ENCODE results near the gene GLI3.

GLI3 gene

DNA sequence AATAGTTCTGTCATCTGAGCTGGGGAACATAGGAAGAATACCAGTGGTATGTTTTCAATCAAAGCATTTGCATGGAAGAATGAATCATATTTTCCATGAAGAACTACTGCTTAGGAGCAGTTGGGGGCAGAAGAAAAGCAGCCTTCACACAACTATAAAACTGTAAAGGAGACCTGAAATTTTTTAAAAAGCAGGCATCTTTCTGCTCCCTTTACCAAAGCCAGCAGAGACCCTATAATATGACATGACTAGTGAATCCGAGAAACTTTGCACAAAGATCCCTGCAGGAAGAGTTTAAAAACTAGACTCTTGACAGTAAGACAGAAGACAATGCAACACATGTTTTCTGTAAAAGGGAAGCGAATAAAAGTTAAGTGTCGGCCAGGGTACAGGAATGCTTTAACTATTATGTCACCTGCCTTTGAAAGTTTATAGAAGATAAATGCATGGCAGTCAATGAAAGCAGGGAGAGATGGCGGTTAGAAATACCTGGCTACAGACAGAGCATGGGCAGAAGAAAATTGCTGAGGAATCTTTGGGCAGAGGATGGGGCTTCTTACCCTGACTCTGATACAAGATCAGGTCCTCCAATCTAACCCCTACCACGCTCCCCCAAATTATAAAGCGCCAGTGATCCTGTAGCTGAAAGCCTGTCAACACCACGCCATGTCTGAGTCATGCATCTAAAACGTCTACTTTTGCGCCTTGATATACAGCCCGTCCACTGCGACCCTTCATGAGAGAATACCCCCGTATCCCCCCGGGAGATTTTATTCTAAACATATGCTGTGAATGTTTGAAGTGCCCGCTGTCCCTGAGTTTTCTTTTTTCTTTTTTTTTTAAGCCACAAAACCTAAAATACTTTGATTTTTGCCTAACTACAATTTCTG lies 93.1 kb downstream of the GLI3 start:
- DNase-seq (ENCODE audit: low spot score) = no peak

DNA sequence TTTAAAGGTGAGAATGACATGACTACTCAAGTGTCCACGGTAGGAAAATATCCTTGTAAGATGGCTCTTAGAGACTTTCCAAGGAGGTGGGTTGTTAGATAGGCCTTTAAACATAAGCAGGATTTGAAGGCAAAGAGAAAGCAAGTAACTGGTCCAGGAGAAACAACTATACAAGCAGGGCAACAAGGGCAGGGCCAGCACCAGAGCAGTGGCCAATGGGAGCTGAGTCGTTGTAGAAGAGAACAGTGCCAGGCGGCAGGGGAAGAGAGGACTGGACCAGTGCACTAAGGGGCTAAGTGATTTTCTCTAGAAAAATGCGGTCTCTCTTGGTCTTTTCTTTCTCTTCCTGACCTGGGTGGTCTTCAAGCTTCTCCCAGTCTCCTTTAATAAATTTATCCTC lies 94.9 kb downstream of the GLI3 start:
- DNase-seq (ENCODE audit: low spot score) = no peak

DNA sequence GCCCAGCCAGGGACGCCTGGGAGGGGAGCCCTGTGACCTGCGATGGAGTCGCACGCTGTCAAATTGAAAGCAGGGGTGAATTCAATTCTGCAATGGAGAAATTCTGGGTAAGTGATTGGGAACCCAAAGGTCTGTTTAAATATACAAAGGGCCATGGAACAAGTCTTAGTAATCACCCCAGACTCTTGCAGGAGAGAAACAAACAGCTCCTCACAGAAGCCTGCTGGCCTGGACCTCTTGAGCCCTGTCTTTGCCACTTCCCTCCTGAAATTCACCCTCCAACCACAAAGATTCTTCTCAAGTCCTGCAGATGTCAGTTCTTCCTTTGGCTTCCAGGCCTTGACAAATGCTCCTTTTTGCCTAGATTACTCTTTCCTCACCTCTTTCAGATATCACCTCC lies 97.3 kb downstream of the GLI3 start:
- no peak for DNase-seq (ENCODE audit: low spot score)

DNA sequence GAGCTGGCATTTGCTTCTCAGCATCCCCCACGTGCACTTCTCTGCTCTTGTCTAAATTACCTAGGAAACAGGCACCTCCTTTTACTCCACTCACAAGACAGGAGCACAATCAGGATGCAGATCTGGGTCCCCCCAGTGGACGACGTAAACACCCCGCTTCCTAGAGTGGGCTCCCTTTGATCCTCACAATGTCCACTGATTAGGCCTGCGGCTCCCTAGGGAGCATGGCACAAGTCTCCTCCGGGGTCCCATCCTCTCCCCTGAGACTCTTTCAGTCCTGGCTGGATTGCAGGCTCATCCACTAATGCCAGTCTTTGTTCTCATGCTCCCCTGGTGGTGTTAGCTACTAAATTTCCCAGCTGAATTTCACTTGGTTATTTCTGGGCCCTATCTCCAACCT lies 98.3 kb downstream of the GLI3 start:
- DNase-seq (ENCODE audit: low spot score) = no peak

DNA sequence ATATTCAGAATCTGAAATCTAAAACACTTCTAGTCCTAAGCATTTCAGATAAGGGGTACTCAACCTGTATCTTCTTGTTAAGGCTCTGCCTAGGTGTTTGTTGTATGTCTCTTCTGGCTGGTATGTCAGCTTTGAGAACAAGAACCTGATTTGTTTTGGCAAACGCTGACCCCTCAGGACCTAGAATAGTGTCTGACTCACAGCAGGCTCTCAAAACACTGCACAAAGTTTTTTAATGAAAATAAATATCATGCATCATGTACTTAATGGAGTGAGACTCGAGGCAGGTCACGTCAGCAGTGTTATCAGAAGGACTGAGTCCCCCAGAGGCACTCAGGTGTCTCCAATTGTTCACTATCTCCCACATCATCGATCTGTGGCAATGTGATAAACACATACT lies 99.1 kb downstream of the GLI3 start:
- DNase-seq (ENCODE audit: low spot score) = no peak

DNA sequence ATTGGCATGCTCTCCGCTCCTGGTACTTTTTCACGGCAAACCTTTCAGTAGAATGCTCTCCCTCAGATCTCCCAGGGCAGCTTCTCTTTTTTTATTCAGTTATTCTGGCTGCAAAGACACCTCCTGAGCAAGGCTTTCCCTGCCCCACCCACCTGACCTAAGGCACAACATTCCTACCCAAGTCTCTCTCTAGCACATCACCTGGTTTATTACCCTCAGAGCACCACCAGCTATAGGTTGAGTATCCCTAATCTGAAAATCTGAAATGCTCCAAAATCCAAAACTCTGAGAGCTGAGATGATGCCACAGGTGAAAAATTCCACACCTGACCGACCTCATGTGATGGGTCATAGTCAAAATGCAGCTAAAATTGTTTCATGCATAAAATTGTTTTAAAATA lies 99.6 kb downstream of the GLI3 start:
- DNase-seq (ENCODE audit: low spot score) = no peak

DNA sequence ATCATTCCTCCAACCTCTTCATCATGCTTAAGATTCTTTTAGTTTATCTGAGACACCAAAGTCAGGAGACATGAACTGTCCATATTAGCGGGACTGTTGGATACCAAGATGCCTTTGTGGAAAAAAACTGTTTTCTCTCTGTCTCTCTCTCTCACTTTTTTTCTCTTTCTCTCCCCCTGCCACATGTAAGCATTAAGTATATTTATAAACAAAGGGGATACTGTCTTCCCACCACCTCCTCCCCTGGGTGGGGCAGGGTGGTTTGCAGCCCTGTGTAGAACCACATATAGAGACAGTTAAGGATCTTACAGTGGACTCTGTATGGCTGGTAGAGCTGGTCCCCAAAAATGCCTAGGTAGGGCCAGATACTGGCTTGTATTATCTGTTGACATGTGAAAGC lies 101.3 kb downstream of the GLI3 start:
- no peak for DNase-seq (ENCODE audit: low spot score)

DNA sequence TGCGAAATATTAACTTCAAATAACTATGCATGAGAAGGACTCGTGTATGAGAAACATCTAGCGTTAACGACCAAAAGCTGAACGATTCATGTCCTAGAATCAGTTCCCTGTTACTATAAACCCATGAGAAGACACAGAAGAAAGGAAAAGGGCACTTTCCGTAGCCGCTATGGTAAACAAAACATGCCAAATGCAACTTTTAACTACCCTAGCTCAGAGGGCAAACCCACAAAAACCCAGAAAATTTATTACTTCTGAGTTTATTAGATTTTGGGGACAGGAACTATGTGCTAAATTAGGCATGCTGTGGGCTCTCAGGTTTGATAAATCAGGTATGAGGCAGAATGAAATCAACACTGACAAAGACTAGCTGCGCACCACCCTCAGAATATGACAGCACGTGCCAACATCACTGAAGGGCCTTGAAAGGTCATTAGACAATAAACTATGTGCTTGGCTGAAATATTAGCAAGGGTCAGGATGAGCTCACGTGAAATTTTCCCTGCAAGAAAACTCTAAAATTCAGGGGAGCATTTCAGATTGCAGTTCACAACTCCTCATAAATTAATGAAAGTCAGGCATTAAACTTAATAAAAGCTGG lies 102.6 kb downstream of the GLI3 start:
- DNase-seq (ENCODE audit: low spot score) = no peak

DNA sequence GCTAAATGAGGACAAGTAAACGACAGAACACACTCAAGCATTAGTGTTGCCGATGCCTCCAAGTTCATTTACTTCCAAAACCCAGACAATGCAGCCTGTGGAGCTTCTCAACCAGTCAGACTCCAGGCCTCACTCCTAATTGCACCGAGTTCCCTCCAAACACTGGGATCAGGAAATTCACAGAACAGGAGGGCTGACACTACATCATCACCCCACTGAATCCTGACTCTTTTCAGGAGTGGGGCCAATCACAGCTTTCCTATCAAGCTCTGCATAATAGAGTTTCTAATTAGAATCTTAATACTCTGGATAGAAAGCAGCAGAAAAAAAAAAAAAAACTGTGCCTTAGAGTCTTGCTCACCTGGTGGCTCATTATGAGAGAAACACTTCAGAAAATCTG lies 103.7 kb downstream of the GLI3 start:
- no peak for DNase-seq (ENCODE audit: low spot score)

DNA sequence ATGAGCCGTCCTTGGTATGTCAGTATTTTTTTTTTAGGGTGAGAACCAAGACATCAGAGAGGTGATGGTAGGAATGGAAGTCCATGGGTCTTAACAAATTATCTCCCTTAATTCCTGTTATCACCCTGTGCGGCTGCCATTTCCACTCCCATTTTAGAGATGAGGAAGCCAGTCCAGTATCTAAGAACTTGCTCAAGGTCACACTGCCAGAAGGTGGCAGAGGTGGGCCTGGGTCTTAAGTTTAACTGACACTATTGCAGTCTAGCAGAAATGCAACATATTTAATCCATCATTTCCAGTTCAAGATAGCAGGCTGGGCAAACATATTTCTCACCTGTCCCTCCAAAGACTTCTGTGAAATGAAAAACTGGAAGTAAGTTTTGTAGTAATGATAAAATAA lies 108.3 kb downstream of the GLI3 start:
- no peak for DNase-seq (ENCODE audit: low spot score)

DNA sequence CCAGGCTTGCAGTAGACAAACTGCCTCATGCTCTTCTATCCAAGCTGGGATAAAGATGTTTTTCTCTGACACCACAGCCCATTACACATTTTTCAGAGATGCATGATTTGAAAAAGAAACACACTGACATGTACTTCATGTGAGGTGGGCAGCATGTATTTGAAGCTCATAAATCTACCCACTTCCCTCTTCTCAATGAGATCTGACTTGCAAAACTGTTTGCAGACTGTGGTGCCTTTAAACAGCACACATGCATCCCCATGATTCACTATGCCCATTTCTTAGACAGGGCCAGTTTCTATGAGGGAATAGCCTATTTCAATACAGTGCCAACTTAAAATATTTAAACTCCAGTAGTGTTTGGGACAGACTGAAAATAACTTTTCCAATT lies 109.8 kb downstream of the GLI3 start:
- no peak for DNase-seq (ENCODE audit: low spot score)

DNA sequence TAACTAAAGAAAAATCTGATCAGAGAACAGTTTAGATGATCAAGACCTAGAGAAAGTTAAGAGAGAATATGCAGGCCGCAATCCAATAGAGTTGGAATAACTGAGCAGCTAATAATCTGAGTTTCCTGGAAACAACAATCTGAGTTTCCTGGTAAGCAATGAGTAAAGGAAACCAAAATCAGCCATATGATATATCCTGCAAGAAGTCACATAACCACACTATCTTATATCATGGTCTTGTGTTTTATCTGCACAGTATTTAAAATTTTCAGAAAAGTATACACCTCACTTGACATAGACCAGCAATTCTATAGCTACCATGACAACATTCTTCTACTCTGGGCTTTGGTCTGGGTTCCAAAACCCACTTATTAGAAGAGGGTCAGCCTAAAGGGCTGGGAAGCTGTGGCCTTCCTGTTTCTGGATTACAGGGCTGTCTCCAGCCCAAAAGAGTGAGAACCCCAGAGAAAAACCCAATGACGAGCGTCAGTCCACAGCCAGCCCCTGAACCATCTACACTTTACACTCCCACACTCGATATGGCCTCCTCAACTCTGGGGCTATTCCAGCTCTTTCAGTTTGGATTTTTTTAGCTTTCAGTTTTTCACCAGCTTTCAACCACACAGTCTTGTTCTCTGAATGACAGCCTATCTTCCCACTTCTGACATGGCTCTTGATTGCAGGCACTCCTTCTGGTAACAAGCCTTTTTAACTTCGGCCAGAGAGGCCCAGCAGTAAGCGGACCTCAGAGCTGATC lies 110.4 kb downstream of the GLI3 start:
- DNase-seq (ENCODE audit: low spot score) = no peak

DNA sequence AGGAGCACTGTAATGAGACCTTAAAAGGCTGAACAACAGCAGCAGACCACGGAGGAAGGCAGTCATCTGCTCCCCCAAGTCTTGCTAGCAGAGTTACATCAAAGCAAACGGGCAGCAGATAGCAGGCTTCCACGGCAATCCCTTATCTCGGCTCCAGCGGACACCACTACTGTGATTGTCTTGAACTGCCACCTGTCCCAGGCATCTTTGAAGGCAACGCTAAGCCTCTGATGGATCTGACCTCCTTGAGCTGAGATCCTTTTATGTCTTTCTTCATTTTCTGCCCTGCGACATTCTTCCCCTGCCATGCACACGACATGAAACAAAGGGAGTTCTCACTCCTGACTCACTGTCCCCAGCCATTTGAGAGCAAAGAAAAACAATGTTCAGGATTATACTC lies 111.7 kb downstream of the GLI3 start:
- DNase-seq (ENCODE audit: low spot score) = no peak

DNA sequence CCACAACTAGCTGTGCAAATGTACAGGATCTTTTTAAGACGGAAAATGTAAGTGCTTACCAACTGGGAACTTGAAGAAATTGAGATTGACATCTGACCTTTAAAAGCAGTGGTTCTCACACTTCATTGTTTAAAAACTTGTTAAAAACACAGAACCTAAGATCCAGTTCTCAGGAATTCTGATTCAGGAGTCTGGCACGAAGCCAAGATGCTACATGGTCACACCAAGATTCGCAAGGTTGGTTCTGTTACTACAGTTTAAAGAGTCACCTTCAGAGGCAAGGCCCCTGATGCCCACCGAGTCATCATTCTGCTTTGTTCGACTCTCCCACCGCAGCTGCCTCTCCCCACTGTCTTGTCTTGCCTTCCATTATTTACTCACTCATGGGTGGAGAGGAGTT lies 113.3 kb downstream of the GLI3 start:
- DNase-seq (ENCODE audit: low spot score) = peak; percentile 5

DNA sequence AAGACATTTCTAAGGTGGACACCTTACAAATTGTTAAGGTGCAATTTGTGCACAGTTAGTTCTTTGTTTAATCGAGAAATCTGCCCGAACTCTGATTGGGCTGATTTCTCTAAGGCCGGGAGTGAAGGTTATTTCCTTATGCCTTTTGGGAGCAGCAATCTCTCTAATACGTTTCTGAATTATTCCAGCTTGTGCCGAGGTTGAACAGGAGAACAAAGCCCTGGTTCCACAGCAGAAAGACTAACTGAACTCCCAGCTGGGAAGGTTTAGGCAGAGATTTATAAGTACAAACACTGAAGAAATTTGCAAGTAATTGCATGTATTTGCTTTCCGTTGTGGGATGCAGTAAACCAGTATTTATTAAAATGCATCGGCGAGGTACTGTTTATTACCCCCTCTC lies 116.8 kb downstream of the GLI3 start:
- DNase-seq (ENCODE audit: low spot score) = no peak

DNA sequence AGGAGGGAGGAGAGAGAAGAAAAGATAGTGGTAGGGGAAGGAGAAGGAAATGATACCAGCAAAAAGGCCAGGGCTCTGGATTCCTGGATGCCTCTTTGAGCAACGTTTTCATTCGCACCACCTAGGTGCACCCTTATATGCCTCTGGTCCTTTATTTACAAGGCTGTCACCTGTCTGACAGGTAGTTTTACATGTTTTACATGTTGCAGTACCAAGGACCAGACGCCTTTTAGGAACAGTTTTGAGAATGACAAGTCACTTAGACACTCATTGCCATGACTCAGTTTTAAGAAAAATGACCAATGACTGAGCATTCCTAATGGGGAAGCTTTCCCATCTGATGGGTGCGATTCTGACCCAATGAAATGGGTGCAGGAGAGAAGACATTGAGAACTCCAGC lies 119.8 kb downstream of the GLI3 start:
- DNase-seq (ENCODE audit: low spot score) = no peak

DNA sequence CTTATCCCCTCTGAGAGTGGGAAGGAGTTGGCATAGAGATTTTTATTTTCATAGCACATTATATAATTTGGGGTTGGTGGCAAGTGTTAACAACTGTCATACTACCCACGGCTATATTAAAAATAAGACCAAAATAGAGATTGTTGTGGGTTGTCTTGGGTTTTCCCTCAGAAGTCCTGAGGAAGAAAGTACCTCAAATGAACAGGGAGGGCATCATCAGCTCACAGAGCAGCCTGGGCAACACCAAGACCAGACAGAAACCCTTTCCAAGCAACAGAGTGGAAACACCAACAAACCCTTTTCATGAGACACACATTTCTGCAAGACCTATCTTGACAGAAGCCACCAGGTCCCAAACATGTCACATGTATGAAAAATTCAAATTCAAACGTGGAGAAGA lies 121.2 kb downstream of the GLI3 start:
- no peak for DNase-seq (ENCODE audit: low spot score)

DNA sequence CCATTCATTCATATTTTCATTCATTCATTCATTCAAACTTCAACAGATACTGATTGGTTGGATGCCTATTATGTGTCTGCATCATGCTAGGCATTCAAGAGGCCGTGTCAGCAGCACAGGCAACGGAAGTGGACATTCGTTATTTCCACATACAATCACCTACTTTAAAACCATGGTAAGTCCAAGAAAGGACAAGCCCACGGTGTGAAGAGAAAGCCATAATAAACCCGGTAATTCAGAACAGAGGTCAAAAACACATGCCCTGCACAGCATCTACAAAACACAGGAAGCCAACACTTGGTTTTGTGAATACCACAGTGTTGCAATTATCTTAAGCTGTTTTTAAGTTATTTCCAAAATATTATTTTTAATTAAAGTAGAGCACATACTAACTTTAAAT lies 126.7 kb downstream of the GLI3 start:
- no peak for DNase-seq (ENCODE audit: low spot score)

DNA sequence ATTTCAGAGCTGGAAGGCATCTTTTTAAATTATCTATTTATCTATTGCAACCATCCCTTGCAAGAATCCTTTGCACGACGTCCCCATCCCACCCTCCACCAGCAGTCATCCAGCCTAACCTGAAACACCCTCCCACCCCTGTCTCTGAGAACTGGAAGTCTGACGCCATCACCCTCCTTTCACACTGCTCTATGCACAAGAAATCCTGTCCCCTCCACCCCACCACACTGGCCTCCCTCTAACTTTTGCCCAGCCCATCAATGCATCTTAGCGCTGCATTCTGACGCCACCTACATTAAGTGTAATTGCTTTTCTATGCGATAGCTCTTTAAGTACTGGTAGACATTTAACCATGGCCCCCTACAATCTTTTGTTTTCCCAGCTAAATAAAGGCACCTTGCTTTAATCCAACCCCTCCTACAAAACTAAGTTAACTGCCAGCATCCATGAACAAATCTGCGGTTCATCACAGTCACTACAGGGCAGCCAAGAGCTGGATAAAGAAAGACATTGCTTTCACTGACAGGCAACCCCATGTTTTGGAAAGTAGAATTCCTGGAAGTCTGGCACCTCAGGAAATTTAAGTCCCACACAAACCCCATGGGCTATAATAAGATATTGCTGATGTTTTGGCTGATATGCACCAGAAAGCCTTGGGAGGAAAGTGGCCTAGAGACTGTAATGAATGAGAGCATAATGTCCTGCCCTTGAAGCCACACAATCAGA lies 128.0 kb downstream of the GLI3 start:
- no peak for DNase-seq (ENCODE audit: low spot score)

DNA sequence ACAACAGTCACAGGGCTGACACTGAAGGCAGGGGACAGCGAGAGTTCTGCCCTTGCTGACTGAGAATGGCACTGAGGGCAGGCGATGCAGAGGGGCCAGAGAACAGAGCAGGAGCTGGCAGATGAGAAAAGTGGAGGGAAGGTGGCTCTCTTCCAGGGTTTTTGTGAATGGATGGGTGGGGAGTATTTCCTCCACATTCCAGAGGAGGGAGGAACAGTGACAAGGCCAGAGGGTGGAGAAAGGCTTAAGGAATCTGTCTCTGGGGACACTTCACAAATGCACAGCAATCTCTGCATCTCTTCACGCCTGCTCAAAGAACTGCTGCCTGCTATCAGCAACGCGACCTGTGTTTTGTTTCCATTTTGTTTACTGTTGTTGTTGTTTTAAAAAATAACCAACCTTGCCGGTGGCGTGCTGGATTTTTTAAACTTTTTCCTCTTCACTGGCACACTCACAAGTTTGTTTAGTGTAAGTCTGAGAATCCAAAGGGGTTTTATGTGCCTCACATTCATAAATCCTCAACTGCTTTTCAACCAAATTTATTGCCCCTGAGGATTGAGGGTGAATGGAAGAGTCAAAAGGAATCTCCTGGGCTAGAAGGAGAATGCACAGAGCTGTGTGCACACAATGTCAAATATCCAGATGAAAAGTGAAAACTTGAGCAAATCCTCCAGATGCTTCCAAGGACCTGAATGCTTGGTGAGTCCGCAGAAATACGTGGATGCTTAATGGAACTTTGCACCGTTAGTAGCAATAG lies 129.3 kb downstream of the GLI3 start:
- DNase-seq (ENCODE audit: low spot score) = no peak

DNA sequence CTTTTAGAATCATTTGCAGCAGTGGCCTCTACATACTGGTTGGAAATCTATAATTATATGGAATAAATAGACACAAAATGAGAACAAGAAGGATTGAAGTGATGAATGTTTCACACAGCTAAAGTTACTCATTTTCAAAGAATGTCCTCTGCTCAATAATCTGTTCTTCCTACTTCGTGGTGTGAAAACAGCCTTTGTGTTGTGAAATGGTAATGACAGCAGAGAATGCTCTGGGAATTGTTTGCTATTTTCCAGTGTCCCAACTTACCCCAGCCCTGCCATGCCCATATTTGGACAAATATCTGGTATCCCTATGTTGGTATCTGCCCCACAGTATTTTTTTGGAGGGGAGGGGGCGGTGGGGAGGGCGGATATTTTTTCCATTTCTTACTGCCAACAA lies 130.4 kb downstream of the GLI3 start:
- no peak for DNase-seq (ENCODE audit: low spot score)
